NCI-H774 (cell line): ENCODE data around the gene SNAP47.

ENCODE experiments used
- DNase-seq: peaks from one replicate; lab custom pipeline; 2025; lab: John Stamatoyannopoulos, UW

SNAP47 gene

GRCh38 chr1:227768640-227769039 is 33.4 kb downstream of the SNAP47 start:
- no peak for DNase-seq

- no peak for DNase-seq
Observed at GRCh38 chr1:227769047-227769935, 34.1 kb downstream of the SNAP47 start.

GRCh38 chr1:227769936-227770494 is 34.8 kb downstream of the SNAP47 start:
- no peak for DNase-seq

- no peak for DNase-seq
Observed at GRCh38 chr1:227770812-227771211, 35.6 kb downstream of the SNAP47 start.

GRCh38 chr1:227771326-227771725 is 36.1 kb downstream of the SNAP47 start:
- no peak for DNase-seq

- DNase-seq: no peak
Observed at GRCh38 chr1:227771771-227772170, 36.5 kb downstream of the SNAP47 start.

- DNase-seq: peak; percentile 28
Observed at GRCh38 chr1:227773558-227773957, 38.3 kb downstream of the SNAP47 start.

- peak; percentile 55 for DNase-seq
Observed at GRCh38 chr1:227774051-227774731, 39.0 kb downstream of the SNAP47 start.

GRCh38 chr1:227774821-227775661 is 39.8 kb downstream of the SNAP47 start:
- no peak for DNase-seq

GRCh38 chr1:227775841-227776240 is 40.6 kb downstream of the SNAP47 start:
- DNase-seq: no peak

GRCh38 chr1:227776331-227776771 is 41.1 kb downstream of the SNAP47 start:
- no peak for DNase-seq

- DNase-seq: no peak
Observed at GRCh38 chr1:227777156-227777555, 41.9 kb downstream of the SNAP47 start.

- DNase-seq: no peak
Observed at GRCh38 chr1:227777646-227778045, 42.4 kb downstream of the SNAP47 start.

- DNase-seq: no peak
Observed at GRCh38 chr1:227778401-227778947, 43.2 kb downstream of the SNAP47 start.

GRCh38 chr1:227779021-227779441 is 43.8 kb downstream of the SNAP47 start:
- DNase-seq: no peak

GRCh38 chr1:227779685-227780084 is 44.5 kb downstream of the SNAP47 start:
- no peak for DNase-seq

GRCh38 chr1:227780101-227781044 is 45.1 kb downstream of the SNAP47 start:
- DNase-seq: no peak

- DNase-seq: no peak
Observed at GRCh38 chr1:227781314-227781930, 46.2 kb downstream of the SNAP47 start.

GRCh38 chr1:227782226-227782625 is 47.0 kb downstream of the SNAP47 start:
- DNase-seq: no peak
